Keratinocyte (primary cell): ENCODE results near the gene PTPRT.

ENCODE experiments used
- CTCF ChIP-seq, 3 experiments: IDR thresholded peaks in 1 of 3; conservative IDR thresholded peaks in 1 of 3; optimal IDR thresholded peaks in 1 of 3; 2 replicates in 2 of 3; 3 replicates in 1 of 3; pipeline versions ENCODE3 to v1.5.1; 2011; ENCODE audit warnings: low read length in 3 of 3, mild to moderate bottlenecking in 3 of 3, moderate library complexity in 2 of 3, control low read depth in 1 of 3, inconsistent platforms in 1 of 3; ENCODE audit not compliant: insufficient read depth in 2 of 3; ENCODE audit errors: extremely low read depth in 1 of 3
- EZH2 ChIP-seq: IDR thresholded peaks from one replicate; pipeline ENCODE4 v1.6.1; 2012; ENCODE audit warnings: inconsistent platforms, mild to moderate bottlenecking, low read length, moderate library complexity

GRCh38 chr20:42788707-42789106, 401.0 kb downstream of the PTPRT start:
- TF ChIP-seq EZH2: no peak
- no peak for TF ChIP-seq CTCF (optimal IDR thresholded peaks at IDR 0.05 in 1 of 3, IDR thresholded peaks at IDR 0.05 in 1 of 3, conservative IDR thresholded peaks at IDR 0.05 in 1 of 3; ENCODE audit: extremely low read depth in 1 of 3, insufficient read depth in 2 of 3, low read length in 3 of 3)
